IMR-90 (cell line): ENCODE results near the gene LDLRAD4. TPM values are rescaled to one million over a fixed set of nuclear protein-coding genes. Genes with fewer than 3 reads are reported as not detected.

Source experiments
- ATAC-seq: fragments of 200-7000 bp; cut with Tn5 transposase; 2 replicates; pipeline ENCODE4 v1.9.1; 2020; ENCODE audit warnings: low read depth, mild to moderate bottlenecking, moderate library complexity
- BruUV-seq: library from RNA; stranded (reverse); fragments of 400-500 nt; replicated peaks from 2 replicates; lab custom pipeline; 2021; lab: Mats Ljungman, UMichigan
- CTCF ChIA-PET: fragments of 300-600 bp; formaldehyde crosslinking; extraction: SDS; loops from one replicate; lab custom pipeline; 2021; ENCODE audit warnings: antibody characterized with exemption; lab: Yijun Ruan, JAX
- POLR2A ChIA-PET: fragments of 300-600 bp; sonication (Branson Sonifier 250); formaldehyde crosslinking; loops from one replicate; lab custom pipeline; 2022; ENCODE audit warnings: antibody characterized with exemption; ENCODE audit not compliant: unreplicated experiment; lab: Charles Lee
- DNase-seq: peaks from one replicate; pipeline ENCODE4 v3.0.0; 2013
- H2AFZ ChIP-seq: replicated peaks from 2 replicates; pipeline ENCODE3; 2013; ENCODE audit warnings: low read length, mild to moderate bottlenecking; ENCODE audit not compliant: poor library complexity
- H2AK5ac ChIP-seq: 2 replicates; pipeline ENCODE4 v1.6.1; 2013; ENCODE audit warnings: low read depth, low read length, inconsistent platforms
- H2AK9ac ChIP-seq: replicated peaks from 2 replicates; pipeline ENCODE3; 2013; ENCODE audit warnings: mild to moderate bottlenecking, low read depth, low read length, moderate library complexity; ENCODE audit not compliant: poor library complexity
- H2BK120ac ChIP-seq: 2 replicates; pipeline ENCODE4 v1.6.1; 2013; ENCODE audit warnings: low read depth, low read length, inconsistent platforms
- H2BK15ac ChIP-seq: 3 replicates; pipeline ENCODE4 v1.6.1; 2013; ENCODE audit warnings: low read depth, low read length, inconsistent platforms
- H2BK20ac ChIP-seq: 2 replicates; pipeline ENCODE4 v1.6.1; 2013; ENCODE audit warnings: low read depth, mild to moderate bottlenecking, inconsistent platforms, low read length, moderate library complexity
- H2BK5ac ChIP-seq: 2 replicates; pipeline ENCODE4 v1.6.1; 2013; ENCODE audit warnings: mild to moderate bottlenecking, low read depth, low read length, inconsistent platforms; ENCODE audit not compliant: poor library complexity, severe bottlenecking
- H3K14ac ChIP-seq: replicated peaks from 2 replicates; pipeline ENCODE4 v1.6.1; 2013; ENCODE audit warnings: low read depth, low read length, inconsistent platforms
- H3K18ac ChIP-seq: 2 replicates; pipeline ENCODE4 v1.6.1; 2013; ENCODE audit warnings: low read depth, low read length, control low read depth
- H3K23ac ChIP-seq: 2 replicates; pipeline ENCODE4 v1.6.1; 2013; ENCODE audit warnings: low read depth, low read length, inconsistent platforms
- H3K27ac ChIP-seq: 2 replicates; pipeline ENCODE4 v1.5.1; 2013; ENCODE audit warnings: mild to moderate bottlenecking, control low read depth, low read length; ENCODE audit not compliant: insufficient read depth
- H3K27me3 ChIP-seq: 2 replicates; pipeline ENCODE4 v1.6.1; 2013; ENCODE audit warnings: low read length; ENCODE audit not compliant: control insufficient read depth, insufficient read depth
- H3K36me3 ChIP-seq: 2 replicates; pipeline ENCODE4 v1.6.1; 2013; ENCODE audit warnings: low read length, mixed read lengths; ENCODE audit not compliant: control insufficient read depth, insufficient read depth
- H3K4ac ChIP-seq: 2 replicates; pipeline ENCODE4 v1.6.1; 2013; ENCODE audit warnings: low read depth, low read length, inconsistent platforms
- H3K4me1 ChIP-seq: 2 replicates; pipeline ENCODE4 v1.6.1; 2013; ENCODE audit warnings: low read length, mixed read lengths; ENCODE audit not compliant: control insufficient read depth, insufficient read depth
- H3K4me2 ChIP-seq: 2 replicates; pipeline ENCODE4 v1.6.1; 2013; ENCODE audit warnings: low read depth, mild to moderate bottlenecking, control low read depth, low read length, moderate library complexity
- H3K4me3 ChIP-seq: 2 replicates; pipeline ENCODE4 v1.5.1; 2013; ENCODE audit warnings: low read depth, mild to moderate bottlenecking, control low read depth, low read length, moderate library complexity; ENCODE audit not compliant: insufficient read depth
- H3K56ac ChIP-seq: 2 replicates; pipeline ENCODE4 v1.6.1; 2013; ENCODE audit warnings: low read length, inconsistent platforms; ENCODE audit not compliant: insufficient read depth; ENCODE audit errors: extremely low read depth
- H3K79me1 ChIP-seq, 2 experiments: 2 replicates each; pipeline ENCODE4 v1.6.1; 2013; ENCODE audit warnings: low read length in 2 of 2, inconsistent platforms in 1 of 2, low read depth in 1 of 2
- H3K9ac ChIP-seq: 2 replicates; pipeline ENCODE4 v1.6.1; 2013; ENCODE audit warnings: low read depth, low read length, control low read depth
- H3K9me1 ChIP-seq: 2 replicates; pipeline ENCODE4 v1.6.1; 2013; ENCODE audit warnings: low read length, inconsistent platforms; ENCODE audit not compliant: insufficient read depth
- H3K9me3 ChIP-seq: 2 replicates; pipeline ENCODE4 v1.6.1; 2013; ENCODE audit warnings: low read length; ENCODE audit not compliant: control insufficient read depth, insufficient read depth
- H4K20me1 ChIP-seq: 2 replicates; pipeline ENCODE4 v1.6.1; 2013; ENCODE audit warnings: low read length, inconsistent platforms; ENCODE audit not compliant: insufficient read depth
- H4K5ac ChIP-seq: 2 replicates; pipeline ENCODE4 v1.6.1; 2013; ENCODE audit warnings: mild to moderate bottlenecking, low read depth, low read length, control low read depth
- H4K8ac ChIP-seq, 2 experiments: 2 replicates each; pipeline ENCODE4 v1.6.1; 2013; ENCODE audit warnings: low read depth in 2 of 2, low read length in 2 of 2, control low read depth in 1 of 2, inconsistent platforms in 1 of 2
- H4K91ac ChIP-seq: 2 replicates; pipeline ENCODE4 v1.6.1; 2013; ENCODE audit warnings: low read depth, low read length, inconsistent platforms; ENCODE audit not compliant: insufficient read depth
- MXI1 ChIP-seq: IDR thresholded peaks from 2 replicates; pipeline ENCODE4 v1.6.1; 2012; ENCODE audit warnings: low read depth, mild to moderate bottlenecking, low read length, moderate library complexity, borderline replicate concordance
- POLR2A ChIP-seq: IDR thresholded peaks from 2 replicates; pipeline ENCODE4 v1.6.1; 2012; ENCODE audit warnings: mild to moderate bottlenecking, low read depth, low read length
- WGBS, 2 experiments: methylation state at CpG; one replicate each; pipeline versions ENCODE4 v1.1.5 to v1.1.7; 2013; ENCODE audit warnings: missing lambda C conversion rate in 2 of 2; ENCODE audit not compliant: insufficient read length in 1 of 2; ENCODE audit errors: extremely low coverage in 2 of 2; 5-methylcytosine and 5-hydroxymethylcytosine counted together
- dilution Hi-C: fragments of 300-500 bp; cut with HindIII; formaldehyde crosslinking; loops from one replicate; pipeline ENCODE4 v1.14.3; 2018; ENCODE audit warnings: low sequenced_read_pairs; ENCODE audit not compliant: unreplicated experiment
- in situ Hi-C: fragments of 300-500 bp; cut with MboI; formaldehyde crosslinking; loops from 3 replicates; pipeline ENCODE4 v1.14.3; 2019; ENCODE audit warnings: low sequenced_read_pairs, inconsistent platforms, mixed read lengths
- intact Hi-C: fragments of 100-400 bp; cut with micrococcal nuclease; formaldehyde crosslinking; loops from 2 replicates; pipeline ENCODE4 v1.10.0; 2022
- microRNA-seq, 2 experiments: library from miRNA; stranded (forward) in 1 of 2; unstranded in 1 of 2; fragments of 10-50 nt in 1 of 2; fragments of <30 nt in 1 of 2; gene quantifications in 1 of 2; microRNA quantifications in 1 of 2; one replicate each; pipeline versions ENCODE3 to v1.1.0; 2013 to 2020; ENCODE audit not compliant: insufficient read depth in 1 of 2, insufficient read length in 1 of 2, unreplicated experiment in 1 of 2
- polyA plus RNA-seq, 3 experiments: library from polyadenylated mRNA; depleted of rRNA; stranded (reverse); fragments of >200 nt; gene quantifications; 2 replicates each; pipeline ENCODE4 v1.2.3, GENCODE V29; 2012; ENCODE audit warnings: low replicate concordance in 1 of 3
- small RNA-seq, 5 experiments: library from RNA; depleted of rRNA; stranded (forward); fragments of <200 nt; gene quantifications; one replicate each; pipeline ENCODE3, GENCODE V24; 2012
- total RNA-seq: library from RNA; depleted of rRNA; stranded (reverse); fragments of >200 nt; gene quantifications from 2 replicates; pipeline ENCODE4 v1.2.3, GENCODE V29; 2012; rRNA removed

The LDLRAD4 gene
- total and polyA plus RNA-seq, 2 of the 4 experiments (the other 2 are of a cell fraction), result not detected

DNA sequence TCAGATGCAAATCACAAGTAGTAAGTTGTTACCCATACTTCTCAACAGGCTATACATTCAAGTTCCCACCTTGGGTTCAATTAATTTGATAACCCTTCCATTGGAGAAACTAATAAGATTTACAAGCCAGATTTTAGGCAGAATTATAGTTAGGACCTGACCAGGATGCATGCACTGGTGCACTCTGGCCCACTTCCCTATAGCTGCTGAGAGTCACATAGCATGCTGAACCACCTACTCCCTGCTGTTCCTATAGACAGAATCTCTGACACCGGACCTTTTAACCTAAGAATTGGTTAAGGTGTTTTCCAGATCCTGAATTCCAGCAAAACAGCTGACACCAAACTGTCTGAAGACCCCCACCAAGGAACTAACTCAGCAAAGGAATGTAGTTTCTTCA, 481.6 kb downstream of the LDLRAD4 start:
- H2BK5ac ChIP-seq, result no peak overlapping the region
- H2AK5ac ChIP-seq, result no peak overlapping the region
- peaks cover 8 to 18% of the 10 kb centered on the region in 2 experiments for H3K79me1 ChIP-seq
- no peak overlapping the region for H3K4me2 ChIP-seq
- H4K8ac ChIP-seq, result no peak overlapping the region
- no peak overlapping the region for H4K5ac ChIP-seq
- H3K14ac ChIP-seq, result no peak overlapping the region
- peaks cover 1% of the 10 kb centered on the region; the same call in 1 of the 2 replicates for H3K36me3 ChIP-seq
- no peak overlapping the region for H3K18ac ChIP-seq
- ChIA-PET POLR2A (no interaction called here), CTCF (no interaction called here)
- BruUV-seq, result no TSS peak
- no CpG with 5 or more reads among the region's 1 CpG for WGBS, 2 experiments
- H2BK20ac ChIP-seq, result no peak overlapping the region
- no peak overlapping the region for H3K23ac ChIP-seq
- H2BK120ac ChIP-seq, result no peak overlapping the region
- no peak overlapping the region for H2AK9ac ChIP-seq
- no peaks in the 10 kb centered on the region for H3K9me1 ChIP-seq
- no peak overlapping the region for H3K4ac ChIP-seq
- dilution Hi-C loops, result no loop called here
- no peak overlapping the region for H3K27ac ChIP-seq
- H3K27me3 ChIP-seq, result no peaks in the 10 kb centered on the region
- ATAC-seq, result no peak
- in situ Hi-C loops, result no loop called here
- no peak for TF ChIP-seq POLR2A
- no peak for TF ChIP-seq MXI1
- DNase-seq, result no peak
- no peak overlapping the region for H3K56ac ChIP-seq
- H3K9ac ChIP-seq, result no peak overlapping the region
- H4K20me1 ChIP-seq, result peaks cover 14% of the 10 kb centered on the region
- intact Hi-C loops, result no loop called here
- no peak overlapping the region for H2BK15ac ChIP-seq
- H3K4me3 ChIP-seq, result no peak overlapping the region
- H3K9me3 ChIP-seq, result peaks cover 8% of the 10 kb centered on the region
- H2AFZ ChIP-seq, result no peak overlapping the region
- H4K91ac ChIP-seq, result no peak overlapping the region
- no peaks in the 10 kb centered on the region for H3K4me1 ChIP-seq

Small RNA genes within 50 kb of the gene (microRNA-seq; reads per million reads assigned to microRNA genes)
- gene MIR4526 (0 reads per million in 2 experiments), gene MIR5190 (0 reads per million in 2 experiments)

Small RNA genes within 50 kb of the gene (small RNA-seq; reads per million reads assigned to genes)
- gene MIR4526 (0 reads per million in 5 experiments), gene MIR5190 (0 reads per million in 5 experiments)

Other genes with a start within 250 kb of the LDLRAD4 start
- 29.0 and 34.2 TPM in 2 replicates for gene CEP192, start 227.4 kb upstream of the LDLRAD4 start, total RNA-seq
- 12.9 and 17.2 TPM in 2 replicates for gene CEP192, start 227.4 kb upstream of the LDLRAD4 start, polyA plus RNA-seq (2012; rRNA removed)